Measurements from ENCODE around the gene OR2AK2.

OR2AK2 gene

GRCh38 chr1:247964933-247965332 is at the start of gene OR2AK2:
Gene OR2AK2 (plus strand): TSS chr1:247965233. CDS start chr1:247965377, 144 bp downstream.
- no peak for DNase-seq

- no peak for DNase-seq
Observed at GRCh38 chr1:247919952-247920351, 45.1 kb upstream of the OR2AK2 start, which contains the start of gene OR2T8. Gene OR2T8 (plus strand): TSS chr1:247920252. CDS start chr1:247921018, 766 bp downstream.

GRCh38 chr1:247923941-247924340 is 41.1 kb upstream of the OR2AK2 start:
- no peak for DNase-seq

GRCh38 chr1:247924868-247925267 is 40.2 kb upstream of the OR2AK2 start, which contains the start of gene OR2AJ1:
Gene OR2AJ1 (plus strand): TSS chr1:247924889. CDS start chr1:247933769, 8,880 bp downstream.
- DNase-seq: no peak

GRCh38 chr1:247933989-247934388 is 31.0 kb upstream of the OR2AK2 start:
- no peak for DNase-seq

GRCh38 chr1:247935781-247936180 is 29.3 kb upstream of the OR2AK2 start:
- no peak for DNase-seq

- no peak for DNase-seq
Observed at GRCh38 chr1:247936415-247936814, 28.6 kb upstream of the OR2AK2 start.

GRCh38 chr1:247936965-247937734 is 27.9 kb upstream of the OR2AK2 start:
- peak; percentile 30 for DNase-seq

- no peak for DNase-seq
Observed at GRCh38 chr1:247942624-247943023, 22.4 kb upstream of the OR2AK2 start.

GRCh38 chr1:247948558-247948957 is 16.5 kb upstream of the OR2AK2 start, which contains the start of gene OR2L8:
Gene OR2L8 (plus strand): TSS chr1:247948858. CDS start chr1:247948858, 0 bp downstream.
- DNase-seq: no peak

GRCh38 chr1:247953408-247953807 is 11.6 kb upstream of the OR2AK2 start:
- no peak for DNase-seq

GRCh38 chr1:247961791-247962190 is 3.2 kb upstream of the OR2AK2 start:
- DNase-seq: no peak

GRCh38 chr1:247962911-247963588 is 2.0 kb upstream of the OR2AK2 start:
- no peak for DNase-seq

GRCh38 chr1:247966532-247967204 is 1.6 kb downstream of the OR2AK2 start:
- DNase-seq: no peak

- DNase-seq: no peak
Observed at GRCh38 chr1:247992986-247993385, 28.0 kb downstream of the OR2AK2 start.

GRCh38 chr1:247998811-247999210 is 33.8 kb downstream of the OR2AK2 start:
- DNase-seq: no peak

GRCh38 chr1:248000169-248000568 is 35.1 kb downstream of the OR2AK2 start:
- no peak for DNase-seq

- DNase-seq: no peak
Observed at GRCh38 chr1:248007778-248008177, 42.7 kb downstream of the OR2AK2 start.

- no peak for DNase-seq
Observed at GRCh38 chr1:248009681-248010080, 44.6 kb downstream of the OR2AK2 start.

GRCh38 chr1:248013229-248013710 is 48.2 kb downstream of the OR2AK2 start, which contains the start of gene OR2L5:
Gene OR2L5 (plus strand): TSS chr1:248013660. CDS start chr1:248021948, 8,288 bp downstream.
- no peak for DNase-seq

- no peak for DNase-seq
Observed at GRCh38 chr1:248015803-248016202, 50.8 kb downstream of the OR2AK2 start.
